PC-9 (cell line): ENCODE data around the gene MBD3.

Experiments
- CTCF ChIP-seq: fragments of 200-600 bp; sonication (generic); conservative IDR thresholded peaks from 2 replicates; pipeline ENCODE4 v1.6.1; 2017; ENCODE audit warnings: mixed run types, antibody characterized with exemption, mild to moderate bottlenecking, moderate library complexity
- EZH2 ChIP-seq: fragments of 200-600 bp; sonication (generic); IDR thresholded peaks from 2 replicates; pipeline ENCODE4 v1.8.0; 2017; ENCODE audit warnings: antibody characterized with exemption, low read depth

- no peak for TF ChIP-seq CTCF
- TF ChIP-seq EZH2: no peak
Observed at GRCh38 chr19:1620502-1620901, 27.8 kb upstream of the MBD3 start.
